GM12892 (cell line): ENCODE data around the gene SGCE. TPM values are rescaled to one million over a fixed set of nuclear protein-coding genes. Genes with fewer than 3 reads are reported as not detected.
A peak's percentile ranks its signal among the peaks of the same experiment; 100 is the strongest.
"Not testable (repeated sequence)": the region's sequence is repeated elsewhere in the genome, so short reads cannot be mapped to it uniquely, and the experiment has no call there.

Experiments
- DNase-seq: peaks from one replicate; pipeline ENCODE4 v3.0.0; 2011; ENCODE audit not compliant: insufficient read length
- FAIRE-seq: peaks from 2 replicates; lab custom pipeline; 2011; peaks lifted over from hg19 to GRCh38; lab: Jason Lieb, UNC
- POLR2A ChIP-seq: IDR thresholded peaks from 2 replicates; pipeline ENCODE4 v1.6.1; 2011; ENCODE audit warnings: low read depth, low read length, control low read depth
- POLR2AphosphoS5 ChIP-seq: IDR thresholded peaks from 2 replicates; pipeline ENCODE4 v1.6.1; 2011; ENCODE audit warnings: low read depth, low read length, control low read depth
- TAF1 ChIP-seq: IDR thresholded peaks from 2 replicates; pipeline ENCODE4 v1.6.1; 2011; ENCODE audit warnings: low read depth, mild to moderate bottlenecking, control low read depth, low read length, borderline replicate concordance
- polyA plus RNA-seq: library from polyadenylated mRNA; unstranded; fragments of >200 nt; gene quantifications from one replicate; pipeline ENCODE4 v1.2.1, GENCODE V29; 2012; ENCODE audit warnings: missing spikeins, inconsistent platforms; ENCODE audit not compliant: missing spikeins

SGCE gene
- 33.2 TPM for polyA plus RNA-seq

GRCh38 chr7:94655848-94656657 is at the start of gene SGCE:
TSS of gene SGCE (minus strand) at chr7:94656133. CDS start at chr7:94656098, 35 bp downstream.
- FAIRE-seq = no peak
- TF ChIP-seq POLR2AphosphoS5 = peak; percentile 92
- peak; percentile 96 for TF ChIP-seq POLR2A
- TF ChIP-seq TAF1 = no peak
- no peak for DNase-seq

GRCh38 chr7:94705155-94706021 is 49.5 kb upstream of the SGCE start:
- DNase-seq, FAIRE-seq: not testable (repeated sequence)

GRCh38 chr7:94701555-94701973 is 45.6 kb upstream of the SGCE start:
- FAIRE-seq (no peak), DNase-seq (no peak)
- TF ChIP-seq TAF1 (no peak), POLR2A (no peak), POLR2AphosphoS5 (no peak)

GRCh38 chr7:94700926-94701554 is 45.1 kb upstream of the SGCE start:
- DNase-seq = no peak
- FAIRE-seq = no peak
- TF ChIP-seq POLR2AphosphoS5 (no peak), POLR2A (no peak), TAF1 (no peak)

- no peak for DNase-seq
- TF ChIP-seq POLR2AphosphoS5 = no peak
- no peak for TF ChIP-seq POLR2A
- no peak for TF ChIP-seq TAF1
- FAIRE-seq = no peak
These were observed 42.3 kb upstream of the SGCE start for GRCh38 chr7:94698275-94698674.

GRCh38 chr7:94697035-94697974 is 41.4 kb upstream of the SGCE start:
- no peak for FAIRE-seq
- no peak for DNase-seq

GRCh38 chr7:94687810-94688209 is 31.9 kb upstream of the SGCE start:
- FAIRE-seq (no peak), DNase-seq (no peak)

More at GRCh38 chr7:94697035-94697974, 41.4 kb upstream of the SGCE start:
- TF ChIP-seq POLR2A = no peak

GRCh38 chr7:94687076-94687475 is 31.1 kb upstream of the SGCE start:
- no peak for TF ChIP-seq POLR2AphosphoS5
- no peak for TF ChIP-seq TAF1
- no peak for TF ChIP-seq POLR2A
- DNase-seq (no peak), FAIRE-seq (no peak)

More at GRCh38 chr7:94687810-94688209, 31.9 kb upstream of the SGCE start:
- TF ChIP-seq POLR2AphosphoS5 = no peak
- no peak for TF ChIP-seq TAF1
- TF ChIP-seq POLR2A = no peak

GRCh38 chr7:94683066-94683465 is 27.1 kb upstream of the SGCE start:
- no peak for FAIRE-seq
- DNase-seq = no peak
- no peak for TF ChIP-seq TAF1
- no peak for TF ChIP-seq POLR2A
- TF ChIP-seq POLR2AphosphoS5 = no peak

- TF ChIP-seq TAF1 (no peak), POLR2AphosphoS5 (no peak), POLR2A (no peak)
- no peak for DNase-seq
- no peak for FAIRE-seq
These were observed 23.4 kb upstream of the SGCE start for GRCh38 chr7:94679358-94679757.
